HK-2 (cell line): ENCODE measurements around the gene CALM3.
"Not testable (repeated sequence)": the region's sequence is repeated elsewhere in the genome, so short reads cannot be mapped to it uniquely, and the experiment has no call there.

Source experiments
- DNase-seq: peaks from one replicate; pipeline ENCODE4 v3.0.0-alpha.2; 2018; ENCODE audit not compliant: unreplicated experiment

CALM3 gene

GRCh38 chr19:46601318-46602224, at the start of gene CALM3:
CALM3 (plus strand) TSS chr19:46601330; CDS start chr19:46601435, 105 bp downstream.
- DNase-seq, result no peak

GRCh38 chr19:46552891-46553290, 48.2 kb upstream of the CALM3 start:
- no peak for DNase-seq

GRCh38 chr19:46554161-46554560, 47.0 kb upstream of the CALM3 start:
- DNase-seq, result no peak

GRCh38 chr19:46555628-46556280, 45.4 kb upstream of the CALM3 start:
- no peak for DNase-seq

GRCh38 chr19:46556471-46556870, 44.7 kb upstream of the CALM3 start:
- not testable (repeated sequence) for DNase-seq

GRCh38 chr19:46559203-46559602, 41.9 kb upstream of the CALM3 start:
- no peak for DNase-seq

GRCh38 chr19:46559675-46560074, 41.5 kb upstream of the CALM3 start:
- DNase-seq, result not testable (repeated sequence)

- DNase-seq, result no peak
Observed at GRCh38 chr19:46564701-46565100, 36.4 kb upstream of the CALM3 start.

- DNase-seq, result no peak
Observed at GRCh38 chr19:46571495-46571894, 29.6 kb upstream of the CALM3 start.

- DNase-seq, result no peak
Observed at GRCh38 chr19:46573679-46574498, 27.2 kb upstream of the CALM3 start.

- no peak for DNase-seq
Observed at GRCh38 chr19:46574533-46574932, 26.6 kb upstream of the CALM3 start.

- no peak for DNase-seq
Observed at GRCh38 chr19:46578450-46578849, 22.7 kb upstream of the CALM3 start.

GRCh38 chr19:46579361-46579879, 21.7 kb upstream of the CALM3 start:
- DNase-seq, result no peak

- DNase-seq, result no peak
Observed at GRCh38 chr19:46580247-46580646, 20.9 kb upstream of the CALM3 start.

GRCh38 chr19:46585539-46585938, 15.6 kb upstream of the CALM3 start:
- DNase-seq, result no peak

- DNase-seq, result no peak
Observed at GRCh38 chr19:46586294-46586693, 14.8 kb upstream of the CALM3 start.

- no peak for DNase-seq
Observed at GRCh38 chr19:46587861-46588260, 13.3 kb upstream of the CALM3 start.

- no peak for DNase-seq
Observed at GRCh38 chr19:46591254-46591653, 9.9 kb upstream of the CALM3 start.

GRCh38 chr19:46591870-46592269, 9.3 kb upstream of the CALM3 start:
- no peak for DNase-seq

GRCh38 chr19:46596008-46596407, 5.1 kb upstream of the CALM3 start:
- no peak for DNase-seq

- no peak for DNase-seq
Observed at GRCh38 chr19:46598372-46598917, 2.7 kb upstream of the CALM3 start.
